Central memory CD8-positive, alpha-beta T cell (primary cell): ENCODE measurements around the gene NPAS2.

Experiments
- ATAC-seq: fragments of 150-1000 bp; cut with Tn5 transposase; replicated peaks from 2 replicates; pipeline ENCODE4 v1.10.0; 2022; ENCODE audit warnings: mild to moderate bottlenecking, moderate FRiP score, moderate number of reproducible peaks; ENCODE audit not compliant: poor library complexity, severe bottlenecking; ENCODE audit errors: extremely low read depth
- DNase-seq, 2 donors: peaks; one replicate each; pipeline ENCODE4 v3.0.0; 2021; ENCODE audit warnings: low spot score in 2 of 2
- H3K27ac Mint-ChIP-seq: one replicate; pipeline ENCODE4 v1.8.0; 2022; ENCODE audit warnings: low read depth, mild to moderate bottlenecking, moderate library complexity, mixed read lengths
- H3K27me3 Mint-ChIP-seq: one replicate; pipeline ENCODE4 v1.8.0; 2022; ENCODE audit warnings: mixed read lengths
- H3K36me3 Mint-ChIP-seq: one replicate; pipeline ENCODE4 v1.8.0; 2022; ENCODE audit warnings: mild to moderate bottlenecking, moderate library complexity, mixed read lengths; ENCODE audit not compliant: insufficient read depth
- H3K4me1 Mint-ChIP-seq: one replicate; pipeline ENCODE4 v1.8.0; 2022; ENCODE audit warnings: mixed read lengths
- H3K4me3 Mint-ChIP-seq: one replicate; pipeline ENCODE4 v1.8.0; 2022; ENCODE audit warnings: mild to moderate bottlenecking, moderate library complexity, mixed read lengths
- H3K9me3 Mint-ChIP-seq: one replicate; pipeline ENCODE4 v1.8.0; 2022; ENCODE audit warnings: mixed read lengths

The NPAS2 gene

GRCh38 chr2:100870652-100871531, 51.0 kb downstream of the NPAS2 start:
- Mint-ChIP-seq H3K9me3 (peaks cover 7% of the 10 kb centered on the region), H3K36me3 (no peaks in the 10 kb centered on the region), H3K27me3 (peaks cover 32% of the 10 kb centered on the region), H3K27ac (no peak overlapping the region), H3K4me3 (no peak overlapping the region), H3K4me1 (no peaks in the 10 kb centered on the region)
- DNase-seq (no peak), ATAC-seq (no peak)

GRCh38 chr2:100875516-100876230, 55.7 kb downstream of the NPAS2 start:
- peaks cover 26% of the 10 kb centered on the region for H3K27me3 Mint-ChIP-seq
- no peak for ATAC-seq
- H3K4me3 Mint-ChIP-seq: no peak overlapping the region
- H3K4me1 Mint-ChIP-seq: no peaks in the 10 kb centered on the region
- no peak overlapping the region for H3K27ac Mint-ChIP-seq
- H3K9me3 Mint-ChIP-seq: no peaks in the 10 kb centered on the region
- no peak for DNase-seq
- no peaks in the 10 kb centered on the region for H3K36me3 Mint-ChIP-seq

- no peaks in the 10 kb centered on the region for H3K4me1 Mint-ChIP-seq
- H3K27me3 Mint-ChIP-seq: peaks cover 23% of the 10 kb centered on the region
- no peak overlapping the region for H3K27ac Mint-ChIP-seq
- no peaks in the 10 kb centered on the region for H3K9me3 Mint-ChIP-seq
- DNase-seq: no peak
- no peaks in the 10 kb centered on the region for H3K36me3 Mint-ChIP-seq
- no peak for ATAC-seq
- no peak overlapping the region for H3K4me3 Mint-ChIP-seq
Measured at GRCh38 chr2:100876231-100876860, 56.4 kb downstream of the NPAS2 start.

GRCh38 chr2:100877555-100877954, 57.6 kb downstream of the NPAS2 start:
- Mint-ChIP-seq H3K36me3 (no peaks in the 10 kb centered on the region), H3K27me3 (peaks cover 11% of the 10 kb centered on the region), H3K4me1 (no peaks in the 10 kb centered on the region), H3K9me3 (no peaks in the 10 kb centered on the region), H3K27ac (no peak overlapping the region), H3K4me3 (no peak overlapping the region)
- no peak for DNase-seq
- ATAC-seq: no peak

GRCh38 chr2:100878000-100878791, 58.3 kb downstream of the NPAS2 start:
- Mint-ChIP-seq H3K27me3 (peaks cover 11% of the 10 kb centered on the region), H3K27ac (no peak overlapping the region), H3K36me3 (no peaks in the 10 kb centered on the region), H3K9me3 (no peaks in the 10 kb centered on the region), H3K4me1 (no peaks in the 10 kb centered on the region), H3K4me3 (no peak overlapping the region)
- DNase-seq: no peak
- ATAC-seq: no peak

- Mint-ChIP-seq H3K27me3 (peaks cover 11% of the 10 kb centered on the region), H3K36me3 (no peaks in the 10 kb centered on the region), H3K4me1 (no peaks in the 10 kb centered on the region), H3K27ac (no peak overlapping the region), H3K9me3 (no peaks in the 10 kb centered on the region), H3K4me3 (no peak overlapping the region)
- ATAC-seq (no peak), DNase-seq (no peak)
Measured at GRCh38 chr2:100879296-100879695, 59.4 kb downstream of the NPAS2 start.

GRCh38 chr2:100880036-100880435, 60.1 kb downstream of the NPAS2 start:
- Mint-ChIP-seq H3K4me3 (no peak overlapping the region), H3K27me3 (peaks cover 11% of the 10 kb centered on the region), H3K36me3 (no peaks in the 10 kb centered on the region), H3K9me3 (no peaks in the 10 kb centered on the region), H3K27ac (no peak overlapping the region), H3K4me1 (no peaks in the 10 kb centered on the region)
- ATAC-seq (no peak), DNase-seq (no peak)

- Mint-ChIP-seq H3K4me1 (no peaks in the 10 kb centered on the region), H3K9me3 (no peaks in the 10 kb centered on the region), H3K27me3 (peaks cover 11% of the 10 kb centered on the region), H3K27ac (no peak overlapping the region), H3K36me3 (no peaks in the 10 kb centered on the region), H3K4me3 (no peak overlapping the region)
- DNase-seq: no peak
- no peak for ATAC-seq
Measured at GRCh38 chr2:100880730-100881129, 60.8 kb downstream of the NPAS2 start.

- Mint-ChIP-seq H3K9me3 (no peaks in the 10 kb centered on the region), H3K27ac (no peak overlapping the region), H3K36me3 (no peaks in the 10 kb centered on the region), H3K4me3 (no peak overlapping the region), H3K27me3 (peaks cover 11% of the 10 kb centered on the region), H3K4me1 (no peaks in the 10 kb centered on the region)
- ATAC-seq: peak; percentile 36
- no peak for DNase-seq
Measured at GRCh38 chr2:100882645-100883613, 63.0 kb downstream of the NPAS2 start.

- no peak for DNase-seq
- peaks cover 11% of the 10 kb centered on the region for H3K27me3 Mint-ChIP-seq
- H3K9me3 Mint-ChIP-seq: no peaks in the 10 kb centered on the region
- ATAC-seq: no peak
- H3K4me1 Mint-ChIP-seq: no peaks in the 10 kb centered on the region
- H3K27ac Mint-ChIP-seq: no peak overlapping the region
- H3K4me3 Mint-ChIP-seq: no peak overlapping the region
- no peaks in the 10 kb centered on the region for H3K36me3 Mint-ChIP-seq
Measured at GRCh38 chr2:100884145-100884621, 64.2 kb downstream of the NPAS2 start.

- Mint-ChIP-seq H3K4me1 (no peaks in the 10 kb centered on the region), H3K27me3 (no peaks in the 10 kb centered on the region), H3K4me3 (no peak overlapping the region), H3K27ac (no peak overlapping the region), H3K9me3 (no peaks in the 10 kb centered on the region), H3K36me3 (no peaks in the 10 kb centered on the region)
- DNase-seq (no peak), ATAC-seq (no peak)
Measured at GRCh38 chr2:100886085-100886484, 66.1 kb downstream of the NPAS2 start.
